ENCODE measurements around the gene GCSH.
"Not testable (repeated sequence)": the region's sequence is repeated elsewhere in the genome, so short reads cannot be mapped to it uniquely, and the experiment has no call there.

The GCSH gene

GRCh38 chr16:81117436-81117835, 21.2 kb upstream of the GCSH start:
- no peak for DNase-seq (ENCODE audit: extremely low read depth, low read depth)
- no peak overlapping the region for H3K4me3 ChIP-seq (replicated peaks; ENCODE audit: low read depth, low read length)
- no peak for TF ChIP-seq CTCF (IDR thresholded peaks at IDR 0.05; ENCODE audit: low read depth, low read length, missing control alignments)

- TF ChIP-seq CTCF (IDR thresholded peaks at IDR 0.05; ENCODE audit: low read depth, low read length, missing control alignments): no peak
- DNase-seq (ENCODE audit: extremely low read depth, low read depth): no peak
Measured at GRCh38 chr16:81116285-81116684, 20.1 kb upstream of the GCSH start.

GRCh38 chr16:81112453-81112852, 16.3 kb upstream of the GCSH start:
- TF ChIP-seq CTCF (IDR thresholded peaks at IDR 0.05; ENCODE audit: low read depth, low read length, missing control alignments): no peak
- DNase-seq (ENCODE audit: extremely low read depth, low read depth): no peak
- H3K4me3 ChIP-seq (replicated peaks; ENCODE audit: low read depth, low read length): no peak overlapping the region

More at GRCh38 chr16:81116285-81116684, 20.1 kb upstream of the GCSH start:
- no peak overlapping the region for H3K4me3 ChIP-seq (replicated peaks; ENCODE audit: low read depth, low read length)

GRCh38 chr16:81109274-81109673, 13.1 kb upstream of the GCSH start:
- not testable (repeated sequence) for DNase-seq (ENCODE audit: extremely low read depth, low read depth); H3K4me3 ChIP-seq (replicated peaks; ENCODE audit: low read depth, low read length)

- DNase-seq (ENCODE audit: extremely low read depth, low read depth): no peak
- H3K4me3 ChIP-seq (replicated peaks; ENCODE audit: low read depth, low read length): no peak overlapping the region
- TF ChIP-seq CTCF (IDR thresholded peaks at IDR 0.05; ENCODE audit: low read depth, low read length, missing control alignments): no peak
Measured at GRCh38 chr16:81107511-81107910, 11.3 kb upstream of the GCSH start.

- TF ChIP-seq CTCF (IDR thresholded peaks at IDR 0.05; ENCODE audit: low read depth, low read length, missing control alignments): no peak
- no peak for DNase-seq (ENCODE audit: extremely low read depth, low read depth)
- H3K4me3 ChIP-seq (replicated peaks; ENCODE audit: low read depth, low read length): no peak overlapping the region
Measured at GRCh38 chr16:81106826-81107503, 10.8 kb upstream of the GCSH start.

- no peak for DNase-seq (ENCODE audit: extremely low read depth, low read depth)
- TF ChIP-seq CTCF (IDR thresholded peaks at IDR 0.05; ENCODE audit: low read depth, low read length, missing control alignments): no peak
- H3K4me3 ChIP-seq (replicated peaks; ENCODE audit: low read depth, low read length): no peak overlapping the region
Measured at GRCh38 chr16:81105946-81106345, 9.8 kb upstream of the GCSH start.

All from HFF-Myc (cell line).